Measurements from ENCODE around the gene FHIT. TPM values are rescaled to one million over a fixed set of nuclear protein-coding genes. Genes with fewer than 3 reads are reported as not detected.

FHIT gene
- polyA plus RNA-seq, 1 of the 3 experiments (the other 2 are of a cell fraction), result 0.41 TPM

GRCh38 chr3:60101621-60102020, 1149.6 kb downstream of the FHIT start:
- Histone ChIP-seq H3K36me3 (replicated peaks in 1 of 2; ENCODE audit: control insufficient read depth in 1 of 2, insufficient read depth in 2 of 2, low read length in 1 of 2) (no peaks in the 10 kb centered on the region), H3K4me3 (ENCODE audit: low read depth in 2 of 2, low read length in 1 of 2) (no peak overlapping the region), H3K9ac (no peak overlapping the region), H3K27me3 (ENCODE audit: insufficient read depth) (no peaks in the 10 kb centered on the region), H3K9me2 (no peaks in the 10 kb centered on the region), H3K4me2 (no peak overlapping the region), H3K4me1 (ENCODE audit: control insufficient read depth in 1 of 2, insufficient read depth in 2 of 2, low read depth in 1 of 2, low read length in 1 of 2) (no peaks in the 10 kb centered on the region), H3K9me3 (no peaks in the 10 kb centered on the region), H3K79me2 (ENCODE audit: insufficient read depth) (no peaks in the 10 kb centered on the region), H2AFZ (ENCODE audit: low read depth) (no peak overlapping the region), H3K27ac (ENCODE audit: low read depth in 2 of 2, low read length in 1 of 2) (no peak overlapping the region), H4K20me1 (ENCODE audit: insufficient read depth) (no peaks in the 10 kb centered on the region), H3F3A (replicated peaks; ENCODE audit: insufficient read depth) (no peaks in the 10 kb centered on the region)
- CTCF ChIA-PET, result no interaction called here
- 57% methylated on average over 4 of the region's 4 CpGs for WGBS (ENCODE audit: low lambda C conversion rate)
- DNase-seq, result no peak
- TF ChIP-seq NFIC (IDR thresholded peaks at IDR 0.05; ENCODE audit: borderline replicate concordance) (no peak), SMC3 (IDR thresholded peaks at IDR 0.05; ENCODE audit: low read depth, low read length) (no peak), POLR2AphosphoS5 (IDR thresholded peaks at IDR 0.05; ENCODE audit: low read depth, low read length) (no peak), RAD21 (IDR thresholded peaks at IDR 0.05; ENCODE audit: low read length) (no peak), USF2 (IDR thresholded peaks at IDR 0.05; ENCODE audit: borderline replicate concordance, low read depth, low read length) (no peak), RFX5 (IDR thresholded peaks at IDR 0.05; ENCODE audit: low read length) (no peak), RXRA (IDR thresholded peaks at IDR 0.05; ENCODE audit: borderline replicate concordance, low read depth) (no peak), TAF1 (IDR thresholded peaks at IDR 0.05; ENCODE audit: borderline replicate concordance, low read depth, low read length) (no peak), USF1 (IDR thresholded peaks at IDR 0.05; ENCODE audit: borderline replicate concordance, low read depth) (no peak)
- TF ChIP-seq, protein P1, sequence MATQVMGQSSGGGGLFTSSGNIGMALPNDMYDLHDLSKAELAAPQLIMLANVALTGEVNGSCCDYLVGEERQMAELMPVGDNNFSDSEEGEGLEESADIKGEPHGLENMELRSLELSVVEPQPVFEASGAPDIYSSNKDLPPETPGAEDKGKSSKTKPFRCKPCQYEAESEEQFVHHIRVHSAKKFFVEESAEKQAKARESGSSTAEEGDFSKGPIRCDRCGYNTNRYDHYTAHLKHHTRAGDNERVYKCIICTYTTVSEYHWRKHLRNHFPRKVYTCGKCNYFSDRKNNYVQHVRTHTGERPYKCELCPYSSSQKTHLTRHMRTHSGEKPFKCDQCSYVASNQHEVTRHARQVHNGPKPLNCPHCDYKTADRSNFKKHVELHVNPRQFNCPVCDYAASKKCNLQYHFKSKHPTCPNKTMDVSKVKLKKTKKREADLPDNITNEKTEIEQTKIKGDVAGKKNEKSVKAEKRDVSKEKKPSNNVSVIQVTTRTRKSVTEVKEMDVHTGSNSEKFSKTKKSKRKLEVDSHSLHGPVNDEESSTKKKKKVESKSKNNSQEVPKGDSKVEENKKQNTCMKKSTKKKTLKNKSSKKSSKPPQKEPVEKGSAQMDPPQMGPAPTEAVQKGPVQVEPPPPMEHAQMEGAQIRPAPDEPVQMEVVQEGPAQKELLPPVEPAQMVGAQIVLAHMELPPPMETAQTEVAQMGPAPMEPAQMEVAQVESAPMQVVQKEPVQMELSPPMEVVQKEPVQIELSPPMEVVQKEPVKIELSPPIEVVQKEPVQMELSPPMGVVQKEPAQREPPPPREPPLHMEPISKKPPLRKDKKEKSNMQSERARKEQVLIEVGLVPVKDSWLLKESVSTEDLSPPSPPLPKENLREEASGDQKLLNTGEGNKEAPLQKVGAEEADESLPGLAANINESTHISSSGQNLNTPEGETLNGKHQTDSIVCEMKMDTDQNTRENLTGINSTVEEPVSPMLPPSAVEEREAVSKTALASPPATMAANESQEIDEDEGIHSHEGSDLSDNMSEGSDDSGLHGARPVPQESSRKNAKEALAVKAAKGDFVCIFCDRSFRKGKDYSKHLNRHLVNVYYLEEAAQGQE (IDR thresholded peaks at IDR 0.05; ENCODE audit: low read depth, low read length), result no peak
- POLR2A ChIA-PET, result no interaction called here

DNA sequence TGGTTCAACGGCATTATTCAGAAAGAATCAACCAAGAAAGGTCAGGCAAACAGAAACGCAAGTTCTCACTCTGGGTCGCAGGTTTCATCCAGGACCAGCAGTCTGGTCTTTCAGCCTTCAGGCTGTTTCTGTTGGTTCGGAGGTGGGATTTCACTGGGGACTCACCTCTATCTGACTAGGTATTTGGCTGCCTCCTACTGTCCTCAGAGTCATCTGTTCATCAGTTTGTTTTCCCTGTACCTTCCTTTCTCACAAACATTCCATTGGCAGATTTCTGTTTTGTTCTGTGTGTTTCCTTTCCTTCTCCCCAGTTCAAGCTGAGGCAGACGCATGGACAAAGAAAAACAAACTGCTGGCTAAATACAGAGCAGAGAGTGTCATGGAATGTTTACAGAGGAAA, 1154.8 kb downstream of the FHIT start:
- Histone ChIP-seq H3K4me1 (ENCODE audit: control insufficient read depth in 1 of 2, insufficient read depth in 2 of 2, low read depth in 1 of 2, low read length in 1 of 2) (no peaks in the 10 kb centered on the region), H4K20me1 (ENCODE audit: insufficient read depth) (no peaks in the 10 kb centered on the region), H3K36me3 (replicated peaks in 1 of 2; ENCODE audit: control insufficient read depth in 1 of 2, insufficient read depth in 2 of 2, low read length in 1 of 2) (no peaks in the 10 kb centered on the region), H3K4me3 (ENCODE audit: low read depth in 2 of 2, low read length in 1 of 2) (no peak overlapping the region), H3F3A (replicated peaks; ENCODE audit: insufficient read depth) (no peaks in the 10 kb centered on the region), H3K79me2 (ENCODE audit: insufficient read depth) (no peaks in the 10 kb centered on the region), H3K27ac (ENCODE audit: low read depth in 2 of 2, low read length in 1 of 2) (no peak overlapping the region), H3K27me3 (ENCODE audit: insufficient read depth) (no peaks in the 10 kb centered on the region), H3K9ac (no peak overlapping the region), H3K9me2 (no peaks in the 10 kb centered on the region), H2AFZ (ENCODE audit: low read depth) (no peak overlapping the region), H3K9me3 (no peaks in the 10 kb centered on the region), H3K4me2 (no peak overlapping the region)
- ChIA-PET POLR2A (no interaction called here), CTCF (no interaction called here)
- DNase-seq, result no peak
- TF ChIP-seq EP300 (IDR thresholded peaks at IDR 0.05; ENCODE audit: borderline replicate concordance in 1 of 2, low read depth in 1 of 2, low read length in 1 of 2) (no peak), FOXM1 (IDR thresholded peaks at IDR 0.05; ENCODE audit: low read depth) (no peak), RAD21 (IDR thresholded peaks at IDR 0.05; ENCODE audit: low read length) (no peak), RXRA (IDR thresholded peaks at IDR 0.05; ENCODE audit: borderline replicate concordance, low read depth) (no peak), RFX5 (IDR thresholded peaks at IDR 0.05; ENCODE audit: low read length) (no peak), POLR2AphosphoS5 (IDR thresholded peaks at IDR 0.05; ENCODE audit: low read depth, low read length) (no peak), GABPA (IDR thresholded peaks at IDR 0.05; ENCODE audit: low read depth) (no peak)
- TF ChIP-seq, protein P2, sequence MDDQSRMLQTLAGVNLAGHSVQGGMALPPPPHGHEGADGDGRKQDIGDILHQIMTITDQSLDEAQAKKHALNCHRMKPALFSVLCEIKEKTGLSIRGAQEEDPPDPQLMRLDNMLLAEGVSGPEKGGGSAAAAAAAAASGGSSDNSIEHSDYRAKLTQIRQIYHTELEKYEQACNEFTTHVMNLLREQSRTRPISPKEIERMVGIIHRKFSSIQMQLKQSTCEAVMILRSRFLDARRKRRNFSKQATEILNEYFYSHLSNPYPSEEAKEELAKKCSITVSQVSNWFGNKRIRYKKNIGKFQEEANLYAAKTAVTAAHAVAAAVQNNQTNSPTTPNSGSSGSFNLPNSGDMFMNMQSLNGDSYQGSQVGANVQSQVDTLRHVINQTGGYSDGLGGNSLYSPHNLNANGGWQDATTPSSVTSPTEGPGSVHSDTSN (IDR thresholded peaks at IDR 0.05), result no peak
- TF ChIP-seq, protein P3, sequence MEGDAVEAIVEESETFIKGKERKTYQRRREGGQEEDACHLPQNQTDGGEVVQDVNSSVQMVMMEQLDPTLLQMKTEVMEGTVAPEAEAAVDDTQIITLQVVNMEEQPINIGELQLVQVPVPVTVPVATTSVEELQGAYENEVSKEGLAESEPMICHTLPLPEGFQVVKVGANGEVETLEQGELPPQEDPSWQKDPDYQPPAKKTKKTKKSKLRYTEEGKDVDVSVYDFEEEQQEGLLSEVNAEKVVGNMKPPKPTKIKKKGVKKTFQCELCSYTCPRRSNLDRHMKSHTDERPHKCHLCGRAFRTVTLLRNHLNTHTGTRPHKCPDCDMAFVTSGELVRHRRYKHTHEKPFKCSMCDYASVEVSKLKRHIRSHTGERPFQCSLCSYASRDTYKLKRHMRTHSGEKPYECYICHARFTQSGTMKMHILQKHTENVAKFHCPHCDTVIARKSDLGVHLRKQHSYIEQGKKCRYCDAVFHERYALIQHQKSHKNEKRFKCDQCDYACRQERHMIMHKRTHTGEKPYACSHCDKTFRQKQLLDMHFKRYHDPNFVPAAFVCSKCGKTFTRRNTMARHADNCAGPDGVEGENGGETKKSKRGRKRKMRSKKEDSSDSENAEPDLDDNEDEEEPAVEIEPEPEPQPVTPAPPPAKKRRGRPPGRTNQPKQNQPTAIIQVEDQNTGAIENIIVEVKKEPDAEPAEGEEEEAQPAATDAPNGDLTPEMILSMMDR (IDR thresholded peaks at IDR 0.05), result no peak
- WGBS (ENCODE audit: low lambda C conversion rate), result 50% methylated on average over 5 of the region's 5 CpGs
